Non-pigmented ciliary epithelial cell (primary cell): ENCODE data around the gene TMEM272.
"Not testable (repeated sequence)": the region's sequence is repeated elsewhere in the genome, so short reads cannot be mapped to it uniquely, and the experiment has no call there.

ENCODE experiments used
- DNase-seq: peaks from one replicate; pipeline ENCODE4 v3.0.0-alpha.2; 2010; ENCODE audit warnings: low read depth

Gene TMEM272

DNA sequence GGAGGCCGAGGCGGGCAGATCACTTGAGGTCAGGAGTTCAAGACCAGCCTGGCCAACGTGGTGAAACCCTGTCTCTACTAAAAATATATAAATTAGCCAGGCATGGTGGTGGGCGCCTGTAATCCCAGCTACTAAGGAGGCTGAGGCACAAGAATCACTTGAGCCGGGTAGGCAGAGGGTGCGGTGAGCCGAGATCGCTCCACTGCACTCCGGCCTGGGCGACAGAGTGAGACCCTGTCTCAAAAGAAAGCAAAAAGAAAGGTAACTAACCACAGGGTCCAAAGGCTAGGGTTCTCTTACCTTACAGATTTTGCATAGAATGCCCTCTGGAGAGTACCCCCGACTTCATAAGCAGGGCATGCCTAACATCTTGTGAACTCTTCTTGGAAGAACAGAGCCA, 20.3 kb downstream of the TMEM272 start:
- DNase-seq, result not testable (repeated sequence)

DNA sequence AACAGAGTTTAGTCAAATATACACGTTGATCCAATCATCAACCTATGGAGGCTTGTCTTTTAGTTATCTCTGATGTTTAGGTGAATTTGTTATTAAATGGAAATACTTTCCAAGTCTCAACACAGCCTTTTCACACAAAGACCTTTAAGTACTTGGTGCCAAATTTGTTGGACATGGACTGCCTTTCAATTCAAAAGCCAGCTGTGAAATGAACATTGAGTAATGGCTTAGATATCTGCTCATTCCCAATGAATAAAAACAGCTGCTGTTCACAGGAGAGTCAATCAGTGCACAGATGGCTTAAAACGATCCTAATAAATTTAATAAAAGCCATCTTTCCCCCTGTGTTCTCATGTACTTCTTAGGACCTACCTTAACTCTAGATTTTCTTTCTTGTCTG, 21.1 kb downstream of the TMEM272 start:
- DNase-seq, result no peak

DNA sequence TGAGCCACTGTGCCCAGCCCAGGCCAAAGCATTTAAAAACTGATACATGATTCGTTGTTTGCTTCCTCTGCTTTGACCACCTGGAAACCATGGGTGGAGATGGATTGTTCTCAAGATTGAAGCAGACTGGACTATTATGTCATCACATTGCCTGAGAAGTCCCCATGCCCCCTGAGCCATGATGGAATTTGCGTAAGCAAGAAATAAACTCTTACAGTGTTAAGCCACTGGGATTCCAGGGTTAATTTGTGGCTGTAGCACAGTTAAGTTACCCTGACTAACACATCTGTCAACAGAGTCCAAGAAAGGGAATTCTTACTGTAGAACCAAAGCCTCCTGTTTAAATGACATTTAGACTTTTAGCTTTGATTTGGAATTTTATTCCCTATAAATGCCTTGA, 21.6 kb downstream of the TMEM272 start:
- DNase-seq, result no peak

DNA sequence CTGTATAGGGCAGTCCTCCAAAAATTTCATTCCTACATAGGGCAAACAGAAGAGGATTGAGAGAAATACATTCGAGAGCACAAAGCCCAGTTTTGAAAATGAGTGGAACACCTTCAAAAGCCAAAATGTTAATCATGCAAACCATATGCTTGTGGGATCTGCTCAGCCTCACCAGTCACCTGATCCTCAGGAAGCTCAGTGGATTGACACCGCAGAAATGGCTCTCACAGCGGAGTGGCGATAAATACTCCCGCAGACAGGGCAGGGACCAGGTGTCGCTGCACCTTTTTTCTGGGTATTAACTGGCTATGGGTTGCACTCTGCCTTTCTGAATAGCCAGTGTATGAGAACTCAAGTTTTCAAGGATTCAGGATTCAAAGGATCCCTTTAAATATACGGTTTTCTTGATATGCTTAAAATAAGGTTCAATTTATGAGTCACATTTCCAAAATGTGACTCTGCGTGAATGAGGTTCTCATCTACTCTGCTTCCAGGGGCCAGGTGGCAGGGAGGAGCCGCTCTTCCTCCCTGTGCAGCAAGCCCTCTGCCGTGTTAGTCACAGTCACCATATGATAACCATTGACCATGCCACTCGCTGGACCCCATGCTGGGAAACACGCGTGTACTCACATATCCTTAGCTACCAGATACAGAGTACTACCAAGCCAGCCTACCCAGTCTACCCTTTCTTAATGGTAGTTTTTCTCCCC, 22.7 kb downstream of the TMEM272 start:
- DNase-seq, result no peak

DNA sequence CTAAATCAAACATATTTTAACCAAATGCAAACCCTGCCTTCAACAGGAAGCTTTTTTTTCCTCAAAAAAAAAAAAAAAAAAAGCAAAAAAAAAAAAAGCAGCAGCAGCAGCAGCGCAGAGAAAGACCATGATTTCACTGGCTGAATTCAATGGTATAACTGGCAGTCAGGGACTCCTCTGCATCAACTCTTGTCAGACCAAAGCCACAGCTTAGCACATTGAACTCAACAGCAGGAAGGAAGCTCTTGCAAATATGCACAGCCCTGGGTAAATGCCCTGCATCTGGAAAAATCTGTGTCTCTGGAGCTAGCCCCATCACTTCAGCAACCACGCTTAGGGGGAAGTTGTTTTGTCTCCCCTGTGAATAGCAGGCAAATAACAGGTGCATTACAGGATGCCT, 23.4 kb downstream of the TMEM272 start:
- no peak for DNase-seq

DNA sequence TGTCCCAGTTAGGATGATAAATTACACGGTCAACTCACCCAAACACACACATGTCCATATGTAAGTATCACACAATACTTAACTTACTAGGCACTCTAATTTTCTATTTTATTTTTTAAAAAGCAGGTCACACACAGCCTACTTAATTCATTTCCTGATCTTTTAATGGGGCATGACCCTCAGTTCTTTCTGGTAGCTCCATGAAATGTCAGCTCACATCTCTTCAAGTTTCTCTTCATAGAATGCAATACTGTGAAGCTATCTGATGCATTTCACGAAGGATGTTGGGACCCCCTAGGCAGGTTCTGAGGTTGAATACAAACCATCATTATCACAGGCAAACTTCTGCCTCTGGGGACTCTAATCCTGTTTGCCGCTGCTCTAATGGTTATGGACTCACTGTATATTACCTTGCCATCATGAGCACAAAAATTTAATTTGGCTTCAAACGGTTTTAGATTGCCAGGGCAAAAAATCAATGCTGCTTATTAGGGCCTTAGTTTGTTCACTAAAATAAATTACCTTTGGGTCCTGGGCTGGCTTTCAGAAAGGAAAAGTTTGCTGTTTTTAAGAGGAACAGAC, 24.9 kb downstream of the TMEM272 start:
- no peak for DNase-seq

DNA sequence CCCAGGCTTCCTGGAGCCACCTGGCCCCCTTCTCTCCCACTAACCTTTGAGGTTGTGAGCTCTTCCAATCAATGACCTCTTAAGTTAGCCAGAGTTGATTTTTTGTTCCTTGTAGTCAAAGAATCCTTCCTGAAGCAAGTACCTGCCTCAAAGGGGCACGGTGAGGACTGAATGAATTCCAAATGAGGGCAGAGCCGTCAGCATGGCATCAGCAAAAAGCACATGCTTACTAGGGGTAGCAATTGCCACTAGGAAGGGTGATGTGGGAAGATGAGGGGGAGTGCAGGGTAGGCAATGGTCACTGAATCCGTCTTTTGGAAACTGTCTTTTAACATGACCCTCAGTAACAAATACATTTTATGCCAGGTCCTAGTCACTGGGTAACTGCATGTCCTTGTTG, 25.4 kb downstream of the TMEM272 start:
- DNase-seq, result no peak

DNA sequence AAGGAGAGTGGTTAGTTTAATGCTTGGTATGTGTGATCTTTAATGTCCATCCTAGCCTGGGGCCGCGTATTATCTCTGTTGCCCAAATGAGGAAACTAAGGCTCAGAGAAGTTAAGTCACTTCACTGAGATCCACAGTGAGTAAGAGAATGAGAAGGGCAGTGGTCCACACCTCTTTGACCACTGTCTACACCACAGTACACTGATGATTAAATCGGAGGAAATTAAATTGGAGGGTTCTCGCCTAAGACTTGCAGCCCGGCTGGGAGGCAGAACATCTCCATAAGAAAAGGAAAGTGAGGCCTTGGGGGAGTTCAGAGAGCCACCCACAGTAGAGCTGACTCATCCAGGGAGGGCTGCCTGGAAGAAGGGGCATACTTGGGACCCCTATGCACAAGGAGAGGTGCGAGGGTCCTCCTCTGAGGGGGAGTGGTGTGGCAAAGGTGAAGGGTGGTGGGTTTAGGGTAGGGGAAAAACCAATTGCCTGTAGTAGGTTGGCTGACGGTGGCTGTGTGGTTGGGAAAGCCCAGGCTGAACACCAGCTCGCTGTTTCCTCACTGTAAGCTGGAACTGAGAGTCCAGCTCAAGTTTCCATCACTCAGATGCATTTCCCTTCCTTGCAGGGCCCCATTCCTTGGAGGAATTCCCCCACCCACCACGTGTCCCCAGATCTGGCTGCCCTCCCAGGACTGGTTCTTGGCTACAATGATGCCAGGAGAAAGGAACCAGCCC, 26.0 kb downstream of the TMEM272 start:
- DNase-seq, result no peak

DNA sequence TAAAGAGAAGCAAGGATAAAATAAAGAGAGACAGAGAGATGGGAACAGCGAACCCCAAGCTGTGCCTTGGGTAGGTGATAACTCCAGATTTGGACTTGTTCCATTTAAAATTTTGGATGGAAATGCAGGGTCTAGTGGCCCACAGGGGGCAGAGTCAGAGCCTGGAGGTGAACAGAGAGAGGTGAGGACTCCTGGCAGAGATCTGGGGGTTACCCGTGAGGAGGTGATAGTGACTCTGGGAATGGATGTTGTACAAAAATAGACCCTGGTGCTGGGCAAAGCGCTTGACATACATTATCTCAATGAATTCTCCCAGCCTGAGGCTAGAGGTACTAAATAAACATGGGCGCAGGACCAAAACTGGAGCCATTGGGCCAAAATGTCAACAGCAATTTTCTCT, 26.7 kb downstream of the TMEM272 start:
- DNase-seq, result no peak

DNA sequence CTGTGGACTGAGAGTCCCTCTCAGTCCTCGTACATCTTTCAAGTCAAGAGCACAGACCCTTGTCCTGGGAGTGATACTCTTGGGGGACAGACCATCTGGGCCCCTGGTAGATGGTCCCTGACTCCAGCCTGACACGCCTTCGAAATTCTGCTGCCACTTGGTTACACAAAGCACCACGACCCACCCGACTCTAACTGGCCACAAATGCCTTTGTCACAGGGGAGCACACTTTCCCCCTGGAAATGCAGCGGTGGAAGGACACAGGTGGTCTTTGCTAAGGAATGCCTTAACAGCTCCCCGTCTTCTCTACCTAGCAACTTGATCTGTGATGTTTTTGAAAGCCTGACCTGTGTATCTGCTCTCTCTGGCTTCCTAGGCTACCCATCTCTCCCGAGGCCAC, 27.3 kb downstream of the TMEM272 start:
- DNase-seq, result no peak

DNA sequence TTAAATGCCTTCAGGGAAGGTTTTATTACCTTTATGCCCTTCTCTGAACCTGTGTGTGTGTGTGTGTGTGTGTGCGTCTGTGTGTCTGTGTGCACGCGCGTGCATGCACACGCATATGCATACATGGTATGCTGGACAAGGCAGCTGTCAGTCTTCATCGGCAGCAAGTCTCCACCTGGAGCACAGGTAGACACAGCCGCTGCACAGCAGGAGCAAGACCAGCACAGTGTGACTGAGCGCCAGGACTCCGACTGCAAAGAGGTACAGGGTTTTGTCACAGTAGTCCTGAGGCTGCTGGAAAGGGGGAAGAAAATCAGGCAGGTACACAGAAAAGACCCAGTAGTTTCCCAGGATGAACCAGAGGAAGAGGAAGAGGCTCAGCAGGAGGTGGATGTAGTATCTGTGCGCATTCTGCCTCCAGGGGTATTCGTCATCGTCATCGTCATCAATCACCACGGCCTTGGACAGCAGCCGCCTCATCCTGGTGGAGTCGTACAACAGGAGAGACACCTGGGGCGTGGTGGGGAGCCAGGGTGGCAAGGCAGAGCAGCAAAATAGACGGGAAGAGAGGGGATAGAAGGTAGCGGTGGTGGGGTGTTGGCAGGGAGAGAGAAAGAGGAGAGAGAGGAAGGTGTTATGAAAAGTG, 28.2 kb downstream of the TMEM272 start:
- DNase-seq, result no peak

DNA sequence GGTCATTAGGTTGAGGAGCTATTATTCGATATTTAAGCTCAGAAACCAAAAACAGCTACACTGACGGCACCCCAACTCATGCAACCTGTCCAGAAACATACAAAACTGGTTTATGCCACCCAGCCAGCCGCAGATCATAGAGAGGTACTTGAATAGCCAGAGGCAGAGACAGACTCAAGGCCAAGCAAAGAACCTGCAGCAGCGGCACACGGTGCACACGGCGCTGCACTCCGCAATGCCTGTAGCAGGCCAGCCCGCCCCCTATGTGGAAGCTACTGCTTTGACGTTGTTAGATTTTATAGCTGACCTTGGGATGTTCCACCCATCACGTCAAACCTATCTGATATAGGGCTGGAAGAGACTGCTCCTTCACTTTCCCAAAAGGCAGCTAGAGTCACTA, 29.1 kb downstream of the TMEM272 start:
- DNase-seq, result no peak

DNA sequence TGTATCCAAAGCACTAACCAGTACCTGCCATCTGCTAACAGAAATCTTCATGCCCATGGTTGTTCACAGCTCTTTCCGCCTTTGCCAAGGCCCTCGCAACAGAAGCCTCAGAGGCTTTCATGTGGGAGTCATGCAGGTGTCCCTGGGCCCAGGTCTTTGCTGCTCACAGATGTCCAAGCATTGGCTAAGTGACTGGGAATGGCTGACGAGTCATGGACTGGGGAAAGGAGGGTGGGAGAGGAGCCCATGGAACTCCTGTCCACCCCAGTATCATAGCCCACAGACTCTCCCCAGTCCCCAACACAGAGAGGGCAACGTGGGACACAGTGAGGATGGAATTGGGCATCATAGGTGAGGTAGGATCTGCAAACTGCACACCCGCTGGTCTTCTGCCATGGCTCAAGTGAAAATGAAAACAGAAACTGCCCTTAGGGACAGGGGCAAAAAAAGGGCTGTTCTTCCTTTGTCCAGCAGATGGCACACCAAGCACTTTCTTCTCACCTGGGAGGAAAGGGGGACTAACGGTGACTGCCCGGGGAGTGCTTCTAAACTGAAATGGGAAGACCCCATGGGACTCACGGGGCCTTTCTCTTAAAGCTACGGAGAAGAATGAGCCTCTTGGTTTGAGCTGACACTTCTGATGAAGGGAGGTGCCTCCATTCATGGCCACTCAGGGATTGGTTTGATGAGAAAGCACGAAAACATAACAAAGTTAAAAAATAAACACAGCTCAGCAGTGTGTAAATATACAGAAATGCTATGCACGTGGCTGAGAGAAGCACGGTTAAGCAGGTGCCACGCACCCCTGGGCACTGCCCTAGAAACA, 29.9 kb downstream of the TMEM272 start:
- DNase-seq, result no peak

DNA sequence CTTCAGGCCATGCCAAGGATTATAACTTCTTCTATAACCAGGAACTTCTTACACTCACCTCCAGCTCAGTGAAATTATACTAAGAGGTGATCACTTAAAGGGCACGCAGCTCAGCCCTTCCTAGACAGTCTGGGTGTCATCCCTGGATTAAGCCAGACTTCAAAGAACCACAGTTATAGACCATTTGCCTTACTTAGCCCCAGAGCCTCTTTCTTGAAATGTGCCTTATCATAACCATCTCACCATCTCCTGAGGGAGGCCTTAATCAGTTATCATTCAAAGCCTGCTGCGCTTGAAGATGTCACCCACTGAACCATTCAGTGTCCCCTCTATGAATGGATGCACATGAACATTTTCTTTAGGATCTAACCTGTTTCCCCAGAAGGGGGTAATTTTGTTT, 30.9 kb downstream of the TMEM272 start:
- no peak for DNase-seq

DNA sequence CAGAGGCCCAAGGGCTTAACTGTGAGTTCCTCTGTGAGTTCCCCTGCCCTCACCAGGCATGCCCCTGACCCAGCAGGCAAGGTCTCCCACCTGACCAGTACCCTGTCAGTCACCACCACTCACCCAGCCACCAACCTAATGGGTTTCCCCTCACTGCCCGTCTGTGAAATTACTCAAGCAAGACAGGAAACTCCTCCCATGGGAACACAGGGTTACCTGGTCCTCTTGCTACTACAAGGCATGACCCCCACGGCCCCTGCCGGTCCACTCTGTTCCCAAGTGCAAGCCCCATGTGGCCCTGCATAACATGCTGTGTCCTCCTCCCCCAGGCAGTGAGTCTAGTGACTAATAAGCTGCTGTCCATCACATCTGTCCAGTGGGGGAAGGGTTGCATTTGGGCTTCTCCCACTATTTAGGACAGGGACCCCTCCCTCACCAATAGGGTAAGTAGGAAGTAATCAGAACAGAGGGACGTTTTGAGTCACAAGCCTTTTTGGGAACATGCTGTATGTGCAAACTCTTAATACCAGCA, 33.0 kb downstream of the TMEM272 start:
- no peak for DNase-seq

DNA sequence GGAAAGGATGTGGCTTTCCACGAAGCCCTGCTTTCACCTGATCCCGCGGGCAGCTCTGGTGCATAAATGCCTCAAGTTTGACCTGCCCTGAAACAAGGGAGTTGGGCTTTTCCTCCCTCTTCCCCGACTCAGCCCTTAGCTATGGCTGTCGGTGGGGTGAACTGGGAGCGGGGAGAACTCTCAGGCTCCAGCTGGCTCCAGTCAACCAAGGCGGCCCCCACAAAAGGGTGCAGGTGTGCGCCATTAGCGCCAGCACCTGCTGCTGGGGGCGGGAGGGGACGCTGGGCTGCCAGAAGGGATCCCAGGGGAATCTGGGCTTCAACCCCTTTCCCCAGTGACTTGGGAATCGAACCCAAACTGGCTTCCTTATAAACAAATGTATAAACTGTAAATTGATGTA, 33.9 kb downstream of the TMEM272 start:
- DNase-seq, result no peak

DNA sequence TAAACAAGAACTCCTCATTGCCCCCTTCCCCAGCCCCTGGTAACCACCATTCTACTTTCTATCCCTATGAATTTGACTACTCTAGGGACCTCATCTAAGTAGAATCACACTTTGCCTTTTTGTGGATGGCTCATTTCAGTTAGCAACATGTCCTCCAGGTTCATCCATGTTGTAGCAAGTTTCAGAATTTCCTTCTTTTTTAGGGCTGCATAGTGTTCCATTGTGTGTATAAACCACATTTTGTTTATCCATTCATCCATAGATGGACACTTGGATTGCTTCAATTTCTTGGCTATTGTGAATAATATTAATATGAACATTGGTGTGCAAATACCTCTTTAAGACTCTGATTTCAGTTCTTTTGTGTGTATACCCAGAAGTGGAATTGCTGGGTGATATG, 36.2 kb downstream of the TMEM272 start:
- no peak for DNase-seq

DNA sequence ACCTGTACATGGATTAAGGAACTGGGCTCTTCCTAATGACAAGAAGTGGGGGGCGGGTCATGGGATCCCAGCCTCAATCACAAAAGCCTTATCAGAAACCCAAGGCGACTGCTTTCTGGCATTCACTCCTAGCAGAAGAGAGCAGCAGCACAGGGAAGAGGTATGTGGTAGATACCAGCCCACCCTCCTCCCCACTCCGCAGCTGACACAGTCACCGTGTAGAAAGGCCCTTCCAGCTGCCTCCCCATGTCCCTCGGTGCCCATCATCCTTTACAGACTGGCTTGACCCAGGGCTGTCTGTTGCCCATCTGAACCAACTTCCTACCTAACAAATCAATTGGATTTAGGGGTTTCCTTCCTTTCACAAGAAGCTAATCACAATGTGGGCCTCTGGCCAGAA, 37.9 kb downstream of the TMEM272 start:
- DNase-seq, result no peak

DNA sequence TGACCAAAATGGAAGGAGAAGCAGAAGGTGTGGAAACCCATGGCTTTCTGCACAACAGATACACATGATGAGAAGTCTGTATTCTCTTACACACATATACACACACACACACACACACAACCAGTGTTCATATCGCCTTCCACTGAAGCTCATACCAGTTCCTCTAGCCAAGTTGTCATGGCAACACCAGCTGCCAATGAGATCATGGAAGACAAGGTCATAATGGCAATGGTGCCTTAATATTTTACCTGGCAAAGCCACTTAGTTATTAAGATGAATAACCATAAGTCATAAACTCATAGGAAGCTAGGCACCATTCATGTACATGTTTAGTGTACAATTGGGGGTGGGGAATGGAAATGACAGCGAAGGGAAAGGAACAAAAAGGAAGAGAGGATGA, 38.4 kb downstream of the TMEM272 start:
- DNase-seq, result no peak

DNA sequence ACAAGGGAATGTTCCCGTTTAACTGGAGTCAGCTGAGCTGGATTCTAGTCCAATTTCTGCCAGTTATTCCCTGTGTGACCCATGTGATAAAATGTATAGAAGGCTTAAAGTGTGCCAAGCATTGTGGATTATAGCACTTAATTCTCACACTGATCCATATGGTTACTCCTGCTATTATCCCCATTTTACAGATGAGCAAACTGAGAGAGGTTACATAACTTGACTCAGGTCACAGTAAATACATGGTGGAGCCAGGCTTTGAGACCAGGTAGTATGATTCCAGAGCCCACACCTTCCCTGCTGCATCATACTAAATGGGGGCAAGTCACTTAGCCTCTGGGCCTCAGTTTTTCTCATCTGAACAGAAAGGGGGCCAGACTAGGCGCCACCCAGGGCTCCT, 39.1 kb downstream of the TMEM272 start:
- no peak for DNase-seq

DNA sequence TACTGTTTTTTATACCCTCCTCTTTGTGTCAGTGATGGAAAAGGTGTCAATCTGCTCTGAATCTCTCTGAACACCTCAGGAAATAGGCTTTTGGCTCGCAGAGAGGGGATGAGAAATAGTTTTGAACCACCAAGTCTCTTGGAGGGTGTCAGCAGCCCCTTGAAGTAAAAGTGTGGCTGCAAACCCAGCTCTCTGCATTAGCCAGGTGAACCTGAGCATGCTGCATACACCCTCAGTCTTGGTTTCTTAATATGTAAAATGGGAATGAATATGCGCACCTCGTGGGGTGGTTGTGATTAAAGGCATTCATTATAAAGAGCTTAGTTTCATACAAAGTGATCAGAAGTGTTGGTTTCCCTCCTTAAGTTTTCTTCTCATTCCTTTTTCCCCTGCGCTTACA, 39.7 kb downstream of the TMEM272 start:
- no peak for DNase-seq
